ENCODE measurements around the gene FOSL2. TPM values are rescaled to one million over a fixed set of nuclear protein-coding genes. Genes with fewer than 3 reads are reported as not detected.

The FOSL2 gene
- total RNA-seq, 1 donor, result 44.4 TPM

DNA sequence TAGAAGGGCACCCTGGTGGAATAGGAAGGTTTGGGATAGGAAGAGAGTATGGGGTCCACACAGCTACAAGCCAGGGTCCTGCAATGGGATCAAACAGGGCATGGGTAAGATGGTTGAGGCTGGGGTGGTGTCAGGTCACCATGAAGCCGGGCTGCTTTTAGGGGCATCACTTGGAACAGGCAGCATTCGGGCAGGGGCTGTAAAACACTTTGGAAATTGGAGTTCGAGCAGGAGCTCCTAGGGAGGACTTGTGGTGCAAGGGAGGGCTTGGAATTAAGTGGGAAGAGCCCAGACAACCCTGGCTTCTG lies 56.1 kb downstream of the FOSL2 start:
- no peak overlapping the region for H3K4me3 ChIP-seq (ENCODE audit: low read depth, low read length)

GRCh38 chr2:28449126-28449487 lies 56.4 kb downstream of the FOSL2 start:
- TF ChIP-seq, protein P1, sequence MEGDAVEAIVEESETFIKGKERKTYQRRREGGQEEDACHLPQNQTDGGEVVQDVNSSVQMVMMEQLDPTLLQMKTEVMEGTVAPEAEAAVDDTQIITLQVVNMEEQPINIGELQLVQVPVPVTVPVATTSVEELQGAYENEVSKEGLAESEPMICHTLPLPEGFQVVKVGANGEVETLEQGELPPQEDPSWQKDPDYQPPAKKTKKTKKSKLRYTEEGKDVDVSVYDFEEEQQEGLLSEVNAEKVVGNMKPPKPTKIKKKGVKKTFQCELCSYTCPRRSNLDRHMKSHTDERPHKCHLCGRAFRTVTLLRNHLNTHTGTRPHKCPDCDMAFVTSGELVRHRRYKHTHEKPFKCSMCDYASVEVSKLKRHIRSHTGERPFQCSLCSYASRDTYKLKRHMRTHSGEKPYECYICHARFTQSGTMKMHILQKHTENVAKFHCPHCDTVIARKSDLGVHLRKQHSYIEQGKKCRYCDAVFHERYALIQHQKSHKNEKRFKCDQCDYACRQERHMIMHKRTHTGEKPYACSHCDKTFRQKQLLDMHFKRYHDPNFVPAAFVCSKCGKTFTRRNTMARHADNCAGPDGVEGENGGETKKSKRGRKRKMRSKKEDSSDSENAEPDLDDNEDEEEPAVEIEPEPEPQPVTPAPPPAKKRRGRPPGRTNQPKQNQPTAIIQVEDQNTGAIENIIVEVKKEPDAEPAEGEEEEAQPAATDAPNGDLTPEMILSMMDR (IDR thresholded peaks at IDR 0.05; ENCODE audit: insufficient read depth, low read length), result no peak
- DNase-seq (ENCODE audit: low read depth), result no peak
- H3K4me3 ChIP-seq (ENCODE audit: low read depth, low read length), result no peak overlapping the region

More for the DNA sequence above, 56.1 kb downstream of the FOSL2 start:
- DNase-seq (ENCODE audit: low read depth), result no peak
- TF ChIP-seq, protein P1 (IDR thresholded peaks at IDR 0.05; ENCODE audit: insufficient read depth, low read length), result no peak

- TF ChIP-seq, protein P1 (IDR thresholded peaks at IDR 0.05; ENCODE audit: insufficient read depth, low read length), result no peak
- DNase-seq (ENCODE audit: low read depth), result peak; percentile 31
- H3K4me3 ChIP-seq (ENCODE audit: low read depth, low read length), result no peak overlapping the region
These were observed 57.1 kb downstream of the FOSL2 start for GRCh38 chr2:28449488-28450395.

- TF ChIP-seq, protein P1 (IDR thresholded peaks at IDR 0.05; ENCODE audit: insufficient read depth, low read length), result no peak
- no peak for DNase-seq (ENCODE audit: low read depth)
- no peak overlapping the region for H3K4me3 ChIP-seq (ENCODE audit: low read depth, low read length)
These were observed 58.4 kb downstream of the FOSL2 start for GRCh38 chr2:28450901-28451565.

- DNase-seq (ENCODE audit: low read depth), result no peak
- H3K4me3 ChIP-seq (ENCODE audit: low read depth, low read length), result no peak overlapping the region
- TF ChIP-seq, protein P1 (IDR thresholded peaks at IDR 0.05; ENCODE audit: insufficient read depth, low read length), result no peak
These were observed 59.3 kb downstream of the FOSL2 start for GRCh38 chr2:28451793-28452533.

DNA sequence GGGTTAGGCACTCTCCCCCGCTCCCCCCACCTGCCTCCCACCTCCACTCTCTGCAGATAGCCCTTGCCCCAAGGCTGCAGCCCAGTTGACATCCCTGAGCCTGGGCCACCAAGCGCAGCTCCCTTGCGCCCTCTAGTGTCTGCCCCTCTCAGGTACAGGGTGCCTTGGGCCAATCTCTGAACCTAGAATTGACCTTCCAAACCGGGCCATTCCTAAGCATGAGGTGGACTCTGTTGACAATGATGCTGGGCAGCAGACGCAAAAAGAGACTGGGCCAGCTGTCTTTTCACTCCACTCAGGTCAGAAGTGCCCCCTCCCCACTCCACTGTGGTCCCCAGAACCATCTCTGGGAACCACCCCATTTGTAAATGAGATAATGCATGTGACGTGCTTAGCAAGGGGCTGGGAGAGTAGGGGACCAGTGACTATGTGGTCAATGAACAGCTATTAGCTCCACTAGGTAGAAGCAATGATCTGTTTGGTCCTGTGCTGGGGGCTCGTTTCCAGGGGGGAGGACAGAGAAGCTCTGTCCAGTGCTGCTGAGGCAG lies 60.0 kb downstream of the FOSL2 start:
- H3K4me3 ChIP-seq (ENCODE audit: low read depth, low read length), result no peak overlapping the region
- TF ChIP-seq, protein P1 (IDR thresholded peaks at IDR 0.05; ENCODE audit: insufficient read depth, low read length), result peak; percentile 98
- peak; percentile 55 for DNase-seq (ENCODE audit: low read depth)
